HL-60 (cell line): Measurements from ENCODE around the gene CHTF18.

Experiments used
- GABPA ChIP-seq: IDR thresholded peaks from 2 replicates; pipeline ENCODE4 v1.6.1; 2012; ENCODE audit warnings: low read depth
- TF ChIP-seq, protein P1 (sequence below): IDR thresholded peaks from one replicate; pipeline ENCODE4 v1.5.1; 2011; ENCODE audit warnings: low read length, control low read depth, inconsistent platforms; ENCODE audit not compliant: insufficient read depth

DNA sequence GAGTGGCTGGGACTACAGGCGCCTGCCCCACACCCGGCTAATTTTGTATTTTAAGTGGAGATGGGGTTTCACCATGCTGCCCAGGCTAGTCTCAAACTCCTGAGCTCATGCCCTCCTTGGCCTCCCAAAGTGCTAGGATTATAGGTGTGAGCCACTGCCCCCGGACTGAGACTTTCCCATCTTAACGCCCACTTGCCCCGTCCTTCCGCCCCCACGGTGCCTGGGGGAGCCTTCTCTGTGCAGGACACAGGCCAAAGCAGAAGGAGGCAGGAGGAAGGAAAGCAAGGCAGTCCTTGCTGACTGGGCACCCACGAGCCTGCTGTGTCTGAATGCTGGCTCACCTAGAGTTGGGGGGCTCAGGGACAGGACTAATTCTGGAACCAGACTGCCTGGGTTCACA is 29.7 kb downstream of the CHTF18 start:
- TF ChIP-seq, protein P1, sequence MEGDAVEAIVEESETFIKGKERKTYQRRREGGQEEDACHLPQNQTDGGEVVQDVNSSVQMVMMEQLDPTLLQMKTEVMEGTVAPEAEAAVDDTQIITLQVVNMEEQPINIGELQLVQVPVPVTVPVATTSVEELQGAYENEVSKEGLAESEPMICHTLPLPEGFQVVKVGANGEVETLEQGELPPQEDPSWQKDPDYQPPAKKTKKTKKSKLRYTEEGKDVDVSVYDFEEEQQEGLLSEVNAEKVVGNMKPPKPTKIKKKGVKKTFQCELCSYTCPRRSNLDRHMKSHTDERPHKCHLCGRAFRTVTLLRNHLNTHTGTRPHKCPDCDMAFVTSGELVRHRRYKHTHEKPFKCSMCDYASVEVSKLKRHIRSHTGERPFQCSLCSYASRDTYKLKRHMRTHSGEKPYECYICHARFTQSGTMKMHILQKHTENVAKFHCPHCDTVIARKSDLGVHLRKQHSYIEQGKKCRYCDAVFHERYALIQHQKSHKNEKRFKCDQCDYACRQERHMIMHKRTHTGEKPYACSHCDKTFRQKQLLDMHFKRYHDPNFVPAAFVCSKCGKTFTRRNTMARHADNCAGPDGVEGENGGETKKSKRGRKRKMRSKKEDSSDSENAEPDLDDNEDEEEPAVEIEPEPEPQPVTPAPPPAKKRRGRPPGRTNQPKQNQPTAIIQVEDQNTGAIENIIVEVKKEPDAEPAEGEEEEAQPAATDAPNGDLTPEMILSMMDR: no peak
- TF ChIP-seq GABPA: no peak
